ENCODE results near the gene ELAPOR1. TPM values are rescaled to one million over a fixed set of nuclear protein-coding genes. Genes with fewer than 3 reads are reported as not detected.

Gene ELAPOR1
- total and polyA plus RNA-seq, 2 donors (not counting 3 experiments of a cell fraction or from before 2014, with no cell fraction given) = 1.0 to 1.1 TPM

- Histone ChIP-seq H3K4me1 (ENCODE audit: control insufficient read depth, extremely low read depth, insufficient read depth, low read length) (no peaks in the 10 kb centered on the region), H3K79me2 (ENCODE audit: control insufficient read depth, insufficient read depth, low read length) (no peaks in the 10 kb centered on the region), H4K20me1 (replicated peaks; ENCODE audit: control insufficient read depth, extremely low read depth, insufficient read depth, low read length) (no peaks in the 10 kb centered on the region), H3K27ac (ENCODE audit: insufficient read depth, low read depth, low read length) (no peak overlapping the region), H3K9me1 (replicated peaks; ENCODE audit: control insufficient read depth, extremely low read depth, insufficient read depth, low read length) (no peaks in the 10 kb centered on the region), H3K36me3 (ENCODE audit: control insufficient read depth in 2 of 2, extremely low read depth in 1 of 2, insufficient read depth in 2 of 2, low read length in 2 of 2) (no peaks in the 10 kb centered on the region), H2AFZ (ENCODE audit: low read depth, low read length) (no peak overlapping the region), H3K9ac (replicated peaks; ENCODE audit: extremely low read depth, insufficient read depth, low read length) (no peak overlapping the region), H3K9me3 (replicated peaks; ENCODE audit: control insufficient read depth, insufficient read depth, low read length) (no peaks in the 10 kb centered on the region), H3K4me3 (replicated peaks in 1 of 3; ENCODE audit: insufficient read depth in 1 of 3, low read depth in 1 of 3, low read length in 3 of 3) (no peak overlapping the region), H3K4me2 (ENCODE audit: insufficient read depth, low read length) (no peak overlapping the region), H3K27me3 (ENCODE audit: control insufficient read depth in 2 of 2, insufficient read depth in 2 of 2, low read length in 2 of 2) (peaks cover 0 to 3% of the 10 kb centered on the region in 2 experiments)
- no TSS peak for BruUV-seq (replicated peaks)
- dilution Hi-C loops (cut with MboI; ENCODE audit: extremely low pct_ligation_motif_present, low sequenced_read_pairs) = no loop called here
- POLR2A ChIA-PET = no interaction called here
- intact Hi-C loops (cut with micrococcal nuclease) = no loop called here
- CTCF ChIA-PET = interaction anchor here (3.8 kb wide), 1 partner anchor 23 kb away, joined by 12 read pairs; a partner anchor contains a TSS
- FAIRE-seq (no peak), DNase-seq (ENCODE audit: low read depth, low spot score) (no peak)
- TF ChIP-seq CTCF (IDR thresholded peaks at IDR 0.05; ENCODE audit: extremely low read depth in 1 of 2, insufficient read depth in 1 of 2, low read depth in 1 of 2, low read length in 2 of 2) (no peak), POLR2AphosphoS5 (IDR thresholded peaks at IDR 0.05; ENCODE audit: insufficient read depth, low read depth, low read length) (no peak), EZH2 (IDR thresholded peaks at IDR 0.05; ENCODE audit: borderline replicate concordance, low read depth, low read length, severe bottlenecking) (no peak), GATA2 (IDR thresholded peaks at IDR 0.05; ENCODE audit: insufficient read depth, insufficient read length, low read depth, low read length) (no peak), FOS (IDR thresholded peaks at IDR 0.05; ENCODE audit: borderline replicate concordance, insufficient read depth, low read length) (no peak), JUN (IDR thresholded peaks at IDR 0.05; ENCODE audit: borderline replicate concordance, insufficient read depth, insufficient read length, low read depth) (no peak), MYC (IDR thresholded peaks at IDR 0.05; ENCODE audit: low read depth, low read length) (no peak), POLR2A (IDR thresholded peaks at IDR 0.05; ENCODE audit: low read depth, low read length) (no peak), MAX (IDR thresholded peaks at IDR 0.05; ENCODE audit: insufficient read depth, insufficient read length) (no peak)
Observed at GRCh38 chr1:109135940-109136339, 22.0 kb downstream of the ELAPOR1 start.
